ES-I3 (cell line): ENCODE data around the gene NCLN.
"Not testable (repeated sequence)": the region's sequence is repeated elsewhere in the genome, so short reads cannot be mapped to it uniquely, and the experiment has no call there.

Source experiments
- H3K36me3 ChIP-seq: 2 replicates; pipeline ENCODE4 v1.6.1; 2013; ENCODE audit warnings: mild to moderate bottlenecking, low read length, control low read depth, moderate library complexity; ENCODE audit not compliant: insufficient read depth
- H3K4me1 ChIP-seq: 2 replicates; pipeline ENCODE4 v1.6.1; 2013; ENCODE audit warnings: mild to moderate bottlenecking, control low read depth, low read length; ENCODE audit not compliant: insufficient read depth
- H3K9ac ChIP-seq: 2 replicates; pipeline ENCODE4 v1.6.1; 2013; ENCODE audit warnings: low read depth, mild to moderate bottlenecking, low read length, moderate library complexity
- H3K9me3 ChIP-seq: 2 replicates; pipeline ENCODE4 v1.6.1; 2013; ENCODE audit warnings: mild to moderate bottlenecking, low read length, moderate library complexity; ENCODE audit not compliant: control insufficient read depth, insufficient read depth

The NCLN gene

DNA sequence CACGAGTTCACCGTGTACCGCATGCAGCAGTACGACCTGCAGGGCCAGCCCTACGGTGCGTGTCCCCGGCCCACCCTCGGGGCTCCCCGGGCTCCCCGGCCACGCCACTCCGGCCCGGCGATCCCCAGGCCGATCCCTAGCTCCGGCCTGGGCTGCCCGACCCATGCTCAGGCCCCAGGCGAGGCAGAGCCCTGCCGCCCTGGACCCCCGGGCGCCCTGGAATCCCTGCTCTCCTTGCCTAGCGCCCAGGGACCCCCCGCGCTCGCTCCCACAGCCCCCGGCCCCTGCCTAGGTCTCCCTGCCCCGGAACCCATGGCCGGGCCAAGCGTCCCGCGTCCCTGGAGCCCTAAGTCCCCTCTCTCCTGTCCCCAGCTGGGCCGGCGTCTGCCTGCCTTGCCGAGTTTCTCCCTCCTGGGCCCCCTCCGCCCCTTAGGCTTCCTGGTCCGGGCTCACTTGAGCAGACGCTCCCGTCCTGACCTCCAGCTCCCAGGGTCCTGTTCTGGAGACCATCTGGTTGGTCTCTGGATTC lies 494 bp downstream of the NCLN start:
- H3K36me3 ChIP-seq, result no peaks in the 10 kb centered on the region
- no peaks in the 10 kb centered on the region for H3K9me3 ChIP-seq
- H3K4me1 ChIP-seq, result peaks cover 13% of the 10 kb centered on the region
- peak overlapping the region; percentile 97 for H3K9ac ChIP-seq

DNA sequence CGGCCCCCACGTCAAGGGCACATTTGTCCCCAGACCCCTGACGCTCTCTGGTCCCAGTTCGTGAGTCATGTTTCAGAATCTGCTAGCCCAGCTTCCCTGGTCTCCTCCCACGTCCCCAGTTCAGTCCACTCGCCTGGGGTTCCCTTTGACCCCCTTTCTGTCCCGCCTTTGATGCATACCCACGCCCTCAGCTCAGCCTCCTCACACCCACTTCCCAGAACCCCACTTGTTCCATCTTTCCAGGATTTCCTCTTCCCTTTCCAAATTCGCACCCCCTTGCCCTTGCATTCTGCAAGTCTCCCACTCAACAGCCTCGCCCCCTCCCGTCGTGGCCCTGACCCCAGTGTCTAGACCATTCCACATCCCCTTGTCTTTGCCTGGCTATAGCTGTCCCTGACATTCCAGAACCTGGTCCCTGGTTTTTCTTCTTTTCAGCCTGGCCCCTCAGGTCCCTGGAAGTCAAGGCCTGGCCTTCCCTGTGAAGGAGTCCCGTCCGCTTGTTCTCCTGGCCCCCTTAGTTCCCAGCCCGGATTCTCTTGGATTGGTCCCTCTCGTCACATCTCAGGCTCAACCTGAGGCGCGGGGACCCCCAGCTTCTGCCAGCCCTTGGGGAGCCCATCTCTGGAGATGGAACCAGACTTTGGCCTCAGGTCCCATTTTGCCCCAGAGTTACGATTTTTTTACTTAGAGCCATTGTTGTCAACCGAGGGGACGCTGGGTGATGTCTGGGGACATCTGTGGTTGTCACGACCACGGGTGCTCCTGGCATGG lies 1.3 kb downstream of the NCLN start:
- peaks cover 13% of the 10 kb centered on the region for H3K4me1 ChIP-seq
- H3K36me3 ChIP-seq, result no peaks in the 10 kb centered on the region

DNA sequence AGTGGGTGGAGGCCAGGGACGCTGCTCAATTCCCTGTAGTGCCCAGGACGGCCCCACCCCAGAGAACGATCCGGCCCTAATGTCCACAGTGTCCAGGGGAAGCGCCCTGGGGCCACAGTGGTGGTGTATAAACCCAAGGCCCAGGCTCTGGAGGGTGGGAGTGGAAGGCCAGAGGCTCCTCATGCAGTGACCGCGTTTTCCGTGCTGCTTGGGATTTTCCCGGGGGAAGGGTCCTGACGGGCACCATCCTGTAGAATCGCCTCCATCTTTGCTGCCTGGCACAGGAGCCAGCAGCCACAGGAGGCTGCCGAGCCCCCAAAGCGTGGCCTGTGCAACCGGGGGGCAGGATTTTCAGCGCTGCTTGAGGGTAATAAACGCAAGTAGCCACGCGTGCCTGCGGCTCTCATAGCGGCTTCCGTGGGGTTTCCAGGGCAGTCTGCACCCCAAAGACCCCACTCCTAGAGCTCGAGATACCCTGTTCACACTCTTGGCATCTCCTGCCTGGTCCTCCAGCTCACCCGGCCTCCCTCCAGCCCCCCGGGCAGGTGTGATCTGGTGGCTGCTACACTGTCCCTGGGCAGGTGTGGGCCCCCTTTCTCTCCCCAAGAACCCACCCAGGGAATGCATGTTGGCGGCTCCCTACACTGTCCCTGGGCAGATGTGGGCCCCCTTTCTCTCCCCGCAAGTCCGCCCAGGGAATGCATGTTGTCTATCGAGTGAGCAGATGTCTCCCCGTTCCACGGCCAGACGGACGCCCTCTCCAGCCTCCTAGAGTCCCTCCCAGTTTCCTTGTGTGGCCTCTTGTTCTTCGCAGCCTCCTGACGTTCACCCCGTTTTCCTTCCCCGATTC lies 2.2 kb downstream of the NCLN start:
- Histone ChIP-seq H3K9me3 (no peaks in the 10 kb centered on the region), H3K9ac (no peak overlapping the region), H3K36me3 (no peaks in the 10 kb centered on the region), H3K4me1 (peaks cover 13% of the 10 kb centered on the region)

More for the DNA sequence above, 1.3 kb downstream of the NCLN start:
- Histone ChIP-seq H3K9me3 (no peaks in the 10 kb centered on the region), H3K9ac (peak overlapping the region; percentile 97)

DNA sequence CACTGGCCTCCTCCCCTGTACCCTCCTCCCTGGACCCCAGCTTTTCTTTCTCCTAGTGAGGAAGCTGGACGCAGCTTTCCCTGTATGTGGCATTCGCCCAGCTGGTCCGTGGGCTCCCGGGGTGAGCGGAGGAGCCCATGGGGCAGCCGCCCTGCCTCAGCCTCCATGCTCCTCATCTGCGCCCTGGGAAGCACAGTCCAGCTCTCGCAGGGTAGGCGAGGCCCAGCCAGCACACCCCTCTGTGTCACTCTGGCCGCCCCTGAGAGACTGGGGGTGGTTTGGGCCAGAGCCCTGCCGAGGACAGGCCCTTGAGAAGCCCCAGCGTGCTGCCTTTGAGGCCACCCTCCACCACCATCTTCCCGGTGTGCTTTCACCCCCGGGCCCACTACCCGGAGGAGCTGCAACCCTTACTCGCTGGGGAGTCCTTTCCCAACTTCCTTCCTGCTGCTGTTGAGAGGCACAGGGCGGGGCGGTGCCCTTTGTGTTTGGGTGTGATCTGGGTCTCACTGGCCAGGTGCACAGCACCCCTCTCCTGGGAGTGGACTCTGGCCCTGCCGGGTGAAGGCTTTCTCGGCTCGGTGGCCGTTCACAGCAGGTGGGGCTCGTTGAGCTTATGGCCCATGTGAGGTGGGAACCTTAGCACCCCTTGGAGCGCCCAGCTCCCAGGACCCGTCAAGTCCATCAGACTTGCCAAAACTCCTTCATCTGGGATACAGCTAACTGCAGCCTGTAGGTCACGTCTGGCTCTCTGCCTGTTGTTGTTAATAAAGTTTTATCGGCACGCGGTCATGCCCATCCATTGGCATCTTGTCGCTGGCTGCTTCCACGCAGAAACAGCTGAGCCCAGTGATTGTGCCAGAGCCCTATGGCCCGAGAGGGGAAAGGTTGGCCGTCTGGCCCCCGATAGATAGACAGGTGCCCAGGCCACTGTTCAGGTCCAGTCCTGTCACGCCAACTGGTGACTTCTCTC lies 3.2 kb downstream of the NCLN start:
- H3K4me1 ChIP-seq, result peaks cover 13% of the 10 kb centered on the region
- H3K36me3 ChIP-seq, result no peaks in the 10 kb centered on the region

DNA sequence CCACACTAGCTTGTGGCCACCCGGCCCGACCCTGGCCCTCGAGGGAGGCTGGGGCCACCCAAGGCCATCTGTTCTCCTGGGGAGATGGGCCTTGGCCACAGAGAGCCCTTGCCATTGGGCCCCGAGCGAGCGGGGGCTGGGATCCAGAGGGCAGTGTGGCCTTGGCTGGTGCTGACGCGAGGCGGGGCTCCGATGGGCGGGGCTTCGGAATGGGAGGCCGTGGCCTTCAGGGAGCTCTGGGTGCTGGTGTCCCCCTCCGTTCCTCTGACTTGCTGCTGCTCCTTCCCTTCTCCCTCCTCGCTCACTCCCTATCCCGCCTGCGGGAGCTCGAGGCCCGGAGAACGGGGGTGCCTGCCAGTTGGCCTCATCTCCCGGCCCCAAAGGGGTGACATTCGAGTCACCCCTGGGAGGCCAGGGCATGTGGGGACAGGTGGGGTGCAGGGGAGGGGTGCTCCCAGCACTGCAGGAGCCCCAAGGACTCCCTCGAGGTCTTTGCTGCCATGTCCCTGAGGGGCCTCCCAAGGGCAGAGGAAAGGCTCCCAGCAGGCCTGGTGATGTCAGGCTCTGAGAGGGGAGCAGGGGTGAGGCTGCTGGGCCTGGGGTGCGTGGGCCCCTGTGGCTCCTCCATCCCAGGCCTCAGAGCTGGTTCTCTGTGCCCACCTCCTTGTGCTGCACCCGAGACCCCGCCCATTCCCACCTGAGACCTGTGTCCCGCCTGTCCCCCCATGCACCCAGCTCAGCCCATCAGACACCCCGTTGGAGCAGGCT lies 4.2 kb downstream of the NCLN start:
- Histone ChIP-seq H3K4me1 (peaks cover 13% of the 10 kb centered on the region), H3K36me3 (no peaks in the 10 kb centered on the region), H3K9me3 (no peaks in the 10 kb centered on the region)

More for the DNA sequence above, 3.2 kb downstream of the NCLN start:
- no peaks in the 10 kb centered on the region for H3K9me3 ChIP-seq
- H3K9ac ChIP-seq, result no peak overlapping the region

DNA sequence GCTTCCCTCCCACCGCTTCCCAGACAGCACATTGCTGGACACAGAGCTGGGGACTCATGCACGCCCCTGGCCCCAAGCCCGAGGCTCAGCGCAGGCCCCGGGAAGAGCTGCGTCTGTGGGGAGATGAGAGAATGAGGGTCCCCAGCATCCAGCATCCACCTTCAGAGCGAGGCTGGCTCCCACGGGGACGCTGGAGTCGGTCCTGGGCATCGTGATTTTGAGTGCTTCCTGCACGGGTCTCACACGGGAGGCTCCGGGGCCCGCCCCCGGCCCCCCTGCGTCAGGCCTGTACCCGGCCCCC lies 4.7 kb downstream of the NCLN start:
- H3K9me3 ChIP-seq, result no peaks in the 10 kb centered on the region
- H3K4me1 ChIP-seq, result peaks cover 13% of the 10 kb centered on the region
- H3K9ac ChIP-seq, result no peak overlapping the region
- H3K36me3 ChIP-seq, result no peaks in the 10 kb centered on the region

More for the DNA sequence above, 4.2 kb downstream of the NCLN start:
- H3K9ac ChIP-seq, result no peak overlapping the region

DNA sequence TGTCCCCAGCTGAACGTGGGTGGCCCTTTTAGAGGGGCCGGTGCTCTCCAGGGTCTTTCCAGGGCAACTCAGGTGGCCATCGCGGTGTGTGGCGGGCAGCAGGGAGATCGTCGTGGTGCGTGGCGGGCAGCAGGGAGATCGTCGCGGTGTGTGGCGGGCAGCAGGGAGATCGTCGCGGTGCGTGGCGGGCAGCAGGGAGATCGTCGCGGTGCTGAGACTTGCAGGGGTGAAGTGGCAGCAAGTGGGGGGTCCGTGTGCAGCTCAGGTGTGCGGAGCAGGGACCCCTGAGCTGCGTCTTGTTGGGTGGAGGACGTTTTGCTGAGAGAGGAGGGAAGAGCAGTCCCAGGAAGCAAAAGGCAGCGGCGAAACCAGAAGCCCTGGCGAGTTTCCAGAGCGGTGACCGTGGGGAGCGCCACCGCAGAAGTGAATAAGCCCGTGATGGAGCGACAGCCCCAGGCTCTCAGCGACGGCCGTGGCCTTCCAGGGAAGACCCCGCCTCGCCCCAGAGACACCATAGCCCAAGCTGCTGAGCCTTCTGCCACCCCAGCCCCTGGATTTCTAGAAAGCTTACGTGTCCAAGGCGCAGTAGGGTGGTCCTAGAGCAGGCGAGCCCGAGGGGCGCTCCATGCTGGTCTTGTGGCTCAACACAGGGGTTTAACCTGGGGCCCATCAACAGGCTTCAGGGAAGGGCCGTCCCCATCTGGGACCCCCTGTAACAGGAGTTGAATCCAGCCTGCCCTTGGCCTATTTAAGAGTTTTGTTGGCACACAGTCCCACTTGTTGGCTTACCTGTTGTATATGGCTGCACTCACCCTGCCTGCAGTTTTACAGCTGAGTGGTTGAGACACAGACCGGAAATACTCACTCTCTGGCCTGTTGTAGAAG lies 5.4 kb downstream of the NCLN start:
- Histone ChIP-seq H3K36me3 (no peaks in the 10 kb centered on the region), H3K9ac (no peak overlapping the region), H3K9me3 (no peaks in the 10 kb centered on the region), H3K4me1 (peaks cover 13% of the 10 kb centered on the region)

DNA sequence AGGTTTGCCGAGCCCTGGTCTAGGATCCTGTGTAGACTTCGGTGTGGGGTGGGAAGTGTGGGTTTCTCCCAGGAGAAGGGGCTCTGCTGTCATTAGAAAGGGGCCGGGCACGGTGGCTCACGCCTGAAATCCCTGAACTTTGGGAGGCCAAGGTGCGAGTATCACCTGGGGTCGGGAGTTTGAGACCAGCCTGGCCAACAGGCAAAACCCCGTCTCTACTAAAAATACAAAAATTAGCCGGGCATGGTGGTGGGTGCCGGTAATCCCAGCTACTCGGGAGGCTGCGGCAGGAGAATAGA lies 6.0 kb downstream of the NCLN start:
- H3K9me3 ChIP-seq, H3K36me3 ChIP-seq: not testable (repeated sequence)

DNA sequence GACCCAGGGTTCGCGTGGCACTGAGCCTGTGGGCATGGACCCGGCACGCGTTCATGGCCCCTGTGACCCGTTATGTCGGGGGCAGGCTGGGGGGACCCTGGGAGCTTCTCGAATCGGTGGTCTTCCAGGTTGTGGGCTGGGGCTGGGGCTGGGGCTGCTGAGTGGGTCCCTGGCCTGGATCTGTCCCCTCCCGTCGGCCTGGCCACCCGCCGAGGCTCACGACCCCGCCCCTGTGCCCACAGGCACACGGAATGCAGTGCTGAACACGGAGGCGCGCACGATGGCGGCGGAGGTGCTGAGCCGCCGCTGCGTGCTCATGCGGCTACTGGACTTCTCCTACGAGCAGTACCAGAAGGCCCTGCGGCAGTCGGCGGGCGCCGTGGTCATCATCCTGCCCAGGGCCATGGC lies 6.5 kb downstream of the NCLN start:
- Histone ChIP-seq H3K9me3 (no peaks in the 10 kb centered on the region), H3K4me1 (peaks cover 8% of the 10 kb centered on the region; the same call in 1 of the 2 replicates), H3K9ac (no peak overlapping the region), H3K36me3 (no peaks in the 10 kb centered on the region)

More for the DNA sequence above, 6.0 kb downstream of the NCLN start:
- peaks cover 12% of the 10 kb centered on the region for H3K4me1 ChIP-seq
- H3K9ac ChIP-seq, result not testable (repeated sequence)

DNA sequence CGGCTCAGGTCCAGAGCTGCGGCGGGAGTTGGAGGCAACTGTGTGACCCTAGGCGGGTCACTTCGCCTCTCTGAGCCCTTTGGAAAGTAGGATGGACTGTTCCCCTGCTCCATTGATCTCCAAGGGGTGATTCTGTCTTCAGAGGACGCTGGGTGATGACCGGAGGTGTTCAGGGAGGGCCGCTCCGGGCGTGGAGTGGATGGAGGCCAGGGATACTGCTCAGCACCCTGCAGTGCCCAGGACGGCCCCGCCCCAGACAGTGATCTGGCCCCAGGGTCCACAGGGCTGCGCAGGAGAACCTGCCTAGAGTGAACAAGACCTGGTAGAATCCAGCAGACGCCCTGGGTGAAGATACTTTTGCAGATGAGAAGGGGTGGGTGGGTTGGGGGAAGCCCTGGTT lies 7.0 kb downstream of the NCLN start:
- peaks cover 8% of the 10 kb centered on the region; the same call in 1 of the 2 replicates for H3K4me1 ChIP-seq
- H3K9me3 ChIP-seq, result no peaks in the 10 kb centered on the region
- H3K36me3 ChIP-seq, result no peaks in the 10 kb centered on the region
- H3K9ac ChIP-seq, result no peak overlapping the region

DNA sequence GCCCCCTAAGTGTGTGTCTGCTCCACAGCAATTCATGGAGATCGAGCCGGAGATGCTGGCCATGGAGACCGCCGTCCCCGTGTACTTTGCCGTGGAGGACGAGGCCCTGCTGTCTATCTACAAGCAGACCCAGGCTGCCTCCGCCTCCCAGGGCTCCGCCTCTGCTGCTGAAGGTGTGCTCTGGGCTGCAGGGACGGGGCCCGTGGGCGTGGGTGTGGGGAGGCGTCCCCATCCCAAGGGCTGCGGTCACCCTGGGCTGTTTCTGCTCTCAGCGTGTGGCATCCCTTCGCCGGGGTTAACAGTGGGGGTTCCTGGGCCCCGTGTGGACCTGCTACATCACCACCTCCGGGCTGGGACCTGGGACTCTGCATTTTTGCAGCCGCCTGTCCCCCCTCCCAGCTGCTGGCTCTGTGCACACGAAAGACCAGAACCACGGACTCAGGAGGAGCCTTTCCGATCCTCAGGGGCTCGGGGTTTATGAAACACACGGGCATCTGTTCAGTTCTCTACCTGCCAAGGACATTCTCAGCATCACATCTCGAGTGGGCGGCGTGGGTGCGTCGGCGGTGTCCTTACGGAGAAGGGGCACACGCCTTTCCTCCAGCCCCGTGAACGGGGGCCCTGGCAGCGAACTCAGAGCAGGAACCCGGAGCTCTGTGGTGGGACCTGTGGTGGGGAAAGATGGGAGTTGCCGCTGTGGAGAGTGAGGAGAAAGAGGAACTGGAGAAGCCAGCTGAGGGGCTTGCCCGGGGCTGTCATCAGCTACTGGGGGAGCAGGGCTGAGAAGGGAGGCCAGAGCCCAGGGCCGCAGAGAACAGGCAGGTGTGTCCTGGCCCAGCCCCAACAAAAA lies 7.8 kb downstream of the NCLN start:
- no peaks in the 10 kb centered on the region for H3K9me3 ChIP-seq
- peaks cover 8% of the 10 kb centered on the region; the same call in 1 of the 2 replicates for H3K4me1 ChIP-seq
- no peak overlapping the region for H3K9ac ChIP-seq
- H3K36me3 ChIP-seq, result no peaks in the 10 kb centered on the region
